Measurements from ENCODE around the gene ABCA7. TPM values are rescaled to one million over a fixed set of nuclear protein-coding genes. Genes with fewer than 3 reads are reported as not detected.
A peak's percentile ranks its signal among the peaks of the same experiment; 100 is the strongest.

Gene ABCA7
- total RNA-seq (2016; rRNA removed; fragmentation: Illumina TruSeq; extraction: Trizol) = 1.3 and 4.4 TPM in 2 replicates
- 3.4 and 3.5 TPM in 2 replicates for total RNA-seq (2016; cell fraction: cytosol; rRNA removed; fragmentation: Illumina TruSeq; extraction: Trizol; ENCODE audit: low read depth)
- total RNA-seq (2016; cell fraction: insoluble cytoplasmic fraction; rRNA removed; fragmentation: Illumina TruSeq; extraction: Trizol) = 2.5 and 6.4 TPM in 2 replicates
- 1.7 and 2.0 TPM in 2 replicates for total RNA-seq (2016; cell fraction: membrane; rRNA removed; fragmentation: Illumina TruSeq; extraction: Trizol)
- 7.8 and 9.7 TPM in 2 replicates for total RNA-seq (2016; cell fraction: nucleus; rRNA removed; fragmentation: Illumina TruSeq; extraction: Trizol)
- polyA plus RNA-seq (2011; rRNA removed) = 32.4 and 41.2 TPM in 2 replicates
- polyA plus RNA-seq (2011; cell fraction: cytosol; rRNA removed) = 27.7 and 35.9 TPM in 2 replicates
- 316 and 410 TPM in 2 replicates for polyA plus RNA-seq (2011; cell fraction: nucleus; rRNA removed)
- 29.1 and 29.7 TPM in 2 replicates for polyA plus RNA-seq (2012)
- polyA plus RNA-seq (2016; cell fraction: cytosol; fragmentation: Illumina TruSeq; extraction: Trizol; ENCODE audit: low read depth) = 0.23 and 0.72 TPM in 2 replicates
- 1.6 and 2.2 TPM in 2 replicates for polyA plus RNA-seq (2016; cell fraction: insoluble cytoplasmic fraction; fragmentation: Illumina TruSeq; extraction: Trizol; ENCODE audit: low read depth)
- 0.54 and 0.71 TPM in 2 replicates for polyA plus RNA-seq (2016; cell fraction: membrane; fragmentation: Illumina TruSeq; extraction: Trizol; ENCODE audit: low read depth)
- polyA plus RNA-seq (2016; cell fraction: nucleus; fragmentation: Illumina TruSeq; extraction: Trizol; ENCODE audit: insufficient read depth, low read depth) = 25.9 and 28.7 TPM in 2 replicates
- polyA minus RNA-seq (2011; rRNA and poly(A)+ RNA removed; ENCODE audit: low replicate concordance) = 20.1 and 68.5 TPM in 2 replicates
- 20.8 and 23.1 TPM in 2 replicates for polyA minus RNA-seq (2011; cell fraction: cytosol; rRNA and poly(A)+ RNA removed)
- 41.6 and 44.5 TPM in 2 replicates for polyA minus RNA-seq (2011; cell fraction: nucleus; rRNA and poly(A)+ RNA removed)
- Bru-seq, nascent RNA = percentile 36 among the genes with signal in this experiment
- BruChase-seq, experiment 1, labeled RNA remaining after a 6-hour chase = percentile 50 among the genes with signal in this experiment
- BruChase-seq, experiment 2, labeled RNA remaining after a 2-hour chase = percentile 40 among the genes with signal in this experiment
- long read RNA-seq, experiment 1, partial matches to known transcripts = 8 of 9 reads
- long read RNA-seq, experiment 1, other reads (novel, unspliced or antisense) = 1 of 9 reads
- long read RNA-seq, experiment 2, full-length matches to known transcripts = 1 of 10 reads
- long read RNA-seq, experiment 2, partial matches to known transcripts = 5 of 10 reads
- long read RNA-seq, experiment 2, other reads (novel, unspliced or antisense) = 4 of 10 reads

GRCh38 chr19:1039646-1040475, at the start of gene ABCA7:
TSS of gene ABCA7 (plus strand) at chr19:1040107. CDS start at chr19:1041362, 1,255 bp downstream.
- H3K4me2 ChIP-seq (ENCODE audit: low read depth, low read length) = peak within 1 kb of the TSS; percentile 98
- no peaks in the 10 kb centered on the region for H3K9me3 ChIP-seq (ENCODE audit: low read length)
- H4K20me1 ChIP-seq (ENCODE audit: insufficient read depth, low read length) = no peaks in the 10 kb centered on the region
- WGBS (ENCODE audit: low lambda C conversion rate) = 11% methylated on average over 22 of the region's 56 CpGs
- ChIA-PET CTCF (ENCODE audit: low intra/inter-chr PET ratio, low total read pairs) (no interaction called here), POLR2A (interaction anchor here (0.7 to 4.1 kb wide), 8 partner anchors 11 to 56 kb away, joined by 3 to 71 read pairs (median 4); partner anchors contain the start of genes CNN2 and RNU6-2)
- ATAC-seq = peak; percentile 91
- BruUV-seq (replicated peaks) = no TSS peak
- peaks cover 25% of the 10 kb centered on the region for H3K4me1 ChIP-seq (ENCODE audit: insufficient read depth, low read length)
- H3K9ac ChIP-seq (ENCODE audit: insufficient read depth, low read depth, low read length) = peak within 1 kb of the TSS; percentile 58
- peak; percentile 90 for DNase-seq (ENCODE audit: low spot score)
- intact Hi-C loops (cut with micrococcal nuclease; ENCODE audit: unreplicated experiment) = no loop called here
- no peaks in the 10 kb centered on the region for H3K27me3 ChIP-seq (ENCODE audit: control insufficient read depth in 1 of 2, insufficient read depth in 2 of 2, low read length in 2 of 2)
- H3K4me3 ChIP-seq (replicated peaks in 1 of 3; ENCODE audit: insufficient read depth in 1 of 3, low read depth in 2 of 3, low read length in 3 of 3) = peak within 1 kb of the TSS; percentile 62 to 79 (median 73)
- H3K27ac ChIP-seq (ENCODE audit: extremely low read length, insufficient read depth, low read length) = peak within 1 kb of the TSS; percentile 23
- peaks cover 4 to 17% of the 10 kb centered on the region in 2 experiments; a peak in 4 of 5 replicates for H3K36me3 ChIP-seq (replicated peaks in 1 of 2; ENCODE audit: control insufficient read depth in 1 of 2, insufficient read depth in 2 of 2, low read length in 2 of 2)
- H2AFZ ChIP-seq (ENCODE audit: low read length) = no peak within 1 kb of the TSS
- FAIRE-seq = peak; percentile 54
- H3K79me2 ChIP-seq (ENCODE audit: insufficient read depth, low read length) = no peaks in the 10 kb centered on the region
- in situ Hi-C loops (cut with HindIII; ENCODE audit: extremely low pct_ligation_motif_present, low pct_unique_long_range_greater_than_20kb) = no loop called here
- TF ChIP-seq TP53 (CRISPR knock-in tag; conservative IDR thresholded peaks at IDR 0.05) (no peak), ZNF121 (CRISPR knock-in tag; IDR thresholded peaks at IDR 0.05) (peak; percentile 82), ZNF318 (CRISPR knock-in tag; IDR thresholded peaks at IDR 0.05) (0 out of 2 replicates have a peak, but pooled peaks have one; percentile 38), ZBTB44 (CRISPR knock-in tag; IDR thresholded peaks at IDR 0.05) (no peak), SP1 (IDR thresholded peaks at IDR 0.05) (no peak), SP1 (CRISPR knock-in tag; IDR thresholded peaks at IDR 0.05) (peak; percentile 97), ZNF879 (CRISPR knock-in tag; IDR thresholded peaks at IDR 0.05) (no peak), NR3C1 (CRISPR knock-in tag; IDR thresholded peaks at IDR 0.05) (no peak)

All from HepG2 (cell line).